Forelimb muscle (tissue), 1 donor: ENCODE measurements around the gene PSMA4. TPM values are rescaled to one million over a fixed set of nuclear protein-coding genes. Genes with fewer than 3 reads are reported as not detected.
"Not testable (repeated sequence)": the region's sequence is repeated elsewhere in the genome, so short reads cannot be mapped to it uniquely, and the experiment has no call there.

Experiments used
- DNase-seq: peaks from one replicate; pipeline ENCODE4 v3.0.0-alpha.2; 2013; ENCODE audit warnings: low read depth
- polyA plus RNA-seq: library from polyadenylated mRNA; unstranded; fragments of 120-200 nt; gene quantifications from one replicate; pipeline ENCODE4 v1.2.1, GENCODE V29; 2013; ENCODE audit not compliant: insufficient read length

Gene PSMA4
- polyA plus RNA-seq, 1 donor = 148 TPM

DNA sequence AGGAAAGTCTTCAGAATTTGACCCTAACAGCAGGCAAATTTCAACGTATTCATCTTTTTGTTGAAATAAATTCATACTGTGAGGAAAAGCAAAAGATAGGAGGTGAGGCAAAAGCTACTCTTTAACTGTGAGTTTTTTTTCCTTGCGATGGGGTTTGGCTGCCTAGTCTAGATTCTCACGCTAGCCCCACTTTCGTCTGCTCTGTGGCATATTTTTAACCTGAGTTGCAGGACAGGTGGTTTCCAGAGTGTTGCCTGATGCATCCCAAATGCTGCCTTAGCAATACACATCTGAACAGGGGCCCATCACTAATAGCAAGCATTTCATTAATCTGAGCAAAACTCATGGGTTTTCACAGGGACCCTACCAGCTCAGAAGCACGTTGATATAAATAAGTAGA, 11.7 kb downstream of the PSMA4 start:
- no peak for DNase-seq

DNA sequence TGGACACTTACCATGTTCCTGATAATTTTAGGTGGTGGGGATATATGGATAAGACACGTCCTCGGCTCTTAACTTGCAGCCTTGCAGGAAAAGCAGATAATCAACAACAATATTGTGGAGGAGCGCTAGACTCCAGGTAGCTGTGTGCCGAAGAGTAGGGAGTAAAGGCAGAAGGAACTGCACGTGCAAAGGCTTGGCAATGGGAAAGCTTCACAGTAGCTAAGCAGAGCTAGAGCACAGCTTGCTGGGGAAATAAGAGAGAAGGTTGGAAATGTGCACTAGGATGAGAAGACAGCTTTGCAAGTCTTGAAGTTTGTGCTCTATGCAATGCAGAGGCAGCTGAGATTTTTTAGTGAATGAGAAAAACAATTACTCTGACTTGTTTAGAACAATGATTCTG, 12.4 kb downstream of the PSMA4 start:
- DNase-seq = no peak

DNA sequence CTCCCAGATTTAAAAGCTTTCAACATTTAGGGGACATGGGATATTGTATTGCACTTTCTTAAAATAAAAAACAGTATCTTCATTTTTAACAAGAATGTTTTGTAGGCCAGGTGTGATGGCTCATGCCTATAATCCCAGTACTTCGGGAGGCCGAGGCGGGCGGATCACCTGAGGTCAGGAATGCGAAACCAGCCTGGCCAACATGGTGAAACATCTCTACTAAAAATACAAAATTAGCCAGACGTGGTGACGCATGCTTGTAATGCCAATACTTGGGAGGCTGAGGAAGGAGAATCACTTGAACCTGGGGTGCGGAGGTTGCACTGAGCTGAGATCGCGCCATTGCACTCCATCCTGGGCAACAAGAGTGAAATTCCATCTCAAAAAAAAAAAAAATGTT, 20.0 kb downstream of the PSMA4 start:
- DNase-seq = not testable (repeated sequence)

DNA sequence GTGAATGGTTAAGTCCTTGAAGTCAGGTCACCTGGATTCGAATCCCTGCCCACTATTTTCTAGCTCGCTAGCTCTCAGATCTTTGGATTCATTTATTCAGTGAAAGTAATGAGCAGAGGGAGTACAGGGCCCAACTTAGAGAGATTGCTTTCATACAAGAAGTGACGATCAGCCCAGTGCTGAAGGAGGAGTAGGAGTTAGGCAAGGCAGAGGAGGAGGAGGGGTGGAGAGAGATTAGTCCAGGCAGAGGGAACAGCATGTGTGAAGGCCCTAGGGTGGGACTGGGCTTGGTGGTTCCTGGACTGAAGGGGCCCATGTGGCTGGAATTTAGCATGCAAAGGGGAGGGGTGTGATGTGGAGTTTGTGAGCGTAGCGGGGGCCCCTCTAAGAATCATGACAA, 21.2 kb downstream of the PSMA4 start:
- DNase-seq = no peak

DNA sequence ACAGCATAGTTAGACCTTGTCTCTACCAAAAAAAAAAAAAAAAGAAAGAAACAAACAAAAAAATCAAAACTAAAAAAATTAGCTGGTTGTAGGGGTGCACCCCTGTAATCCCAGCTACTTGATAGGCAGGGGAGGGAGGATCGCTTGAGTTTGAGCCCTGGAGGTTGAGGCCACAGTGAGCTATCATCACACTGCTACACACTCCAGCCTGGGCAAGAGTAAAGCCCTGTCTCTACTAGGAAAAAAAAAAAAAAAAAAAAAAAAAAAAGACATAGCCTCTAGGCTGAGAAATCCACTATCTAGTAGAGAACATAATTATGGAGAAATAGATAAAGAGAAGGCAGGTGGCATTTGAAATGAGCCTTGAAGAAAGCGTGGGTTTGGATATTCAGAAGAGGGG, 22.8 kb downstream of the PSMA4 start:
- no peak for DNase-seq

DNA sequence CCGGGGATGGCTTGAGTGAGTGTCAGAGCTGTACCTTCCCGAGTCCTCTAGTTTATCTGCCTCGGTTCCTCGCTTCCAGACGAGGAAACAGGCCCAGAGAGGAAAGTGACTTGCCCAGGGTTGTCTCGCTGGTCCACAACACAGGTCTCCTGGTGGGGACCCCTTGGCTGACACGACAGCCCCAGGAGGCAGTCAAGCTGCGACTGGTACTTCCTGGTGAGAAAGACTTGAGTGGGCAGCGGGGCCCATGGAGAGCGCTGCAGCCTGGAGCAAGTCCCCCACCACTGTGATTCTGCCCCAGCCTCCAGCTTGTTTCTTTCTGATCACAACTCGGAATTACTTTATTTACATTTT, 24.5 kb downstream of the PSMA4 start:
- no peak for DNase-seq

DNA sequence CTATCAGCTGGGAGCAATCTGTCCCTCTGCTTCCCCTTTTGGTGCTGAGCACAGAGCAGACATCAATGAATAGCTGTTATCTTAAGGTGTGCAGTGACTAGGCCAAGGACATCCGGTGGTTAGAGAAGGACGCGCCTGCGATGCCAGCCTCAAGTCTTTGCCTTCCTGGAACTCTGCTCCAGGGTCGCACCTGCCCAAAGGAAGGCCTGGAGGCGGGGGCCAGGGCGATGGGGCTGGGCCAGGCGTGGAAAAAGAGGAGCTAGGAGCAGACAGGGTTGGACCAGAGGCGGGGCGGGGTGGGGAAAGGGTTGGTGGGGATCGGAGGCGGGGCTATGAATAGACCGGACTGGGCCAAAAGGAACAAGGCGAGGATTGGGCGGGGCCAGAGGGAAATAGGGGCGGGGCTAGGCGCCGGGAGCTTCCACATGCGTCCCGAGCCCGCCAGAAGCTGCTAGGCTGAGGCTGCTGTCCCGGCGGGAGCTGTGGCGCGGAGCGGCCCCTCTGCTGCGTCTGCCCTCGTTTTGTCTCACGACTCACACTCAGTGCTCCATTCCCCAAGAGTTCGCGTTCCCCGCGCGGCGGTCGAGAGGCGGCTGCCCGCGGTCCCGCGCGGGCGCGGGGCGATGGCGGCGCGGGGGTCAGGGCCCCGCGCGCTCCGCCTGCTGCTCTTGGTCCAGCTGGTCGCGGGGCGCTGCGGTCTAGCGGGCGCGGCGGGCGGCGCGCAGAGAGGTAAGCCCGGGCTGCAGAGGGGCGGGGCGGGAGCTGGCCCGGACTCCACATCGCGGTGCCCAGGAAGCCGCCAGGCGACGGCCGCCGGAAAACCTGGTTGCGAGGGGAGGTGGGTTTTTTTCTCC, 25.1 kb downstream of the PSMA4 start, which contains the start of gene CHRNA5:
Gene CHRNA5 (plus strand): TSS at position 424 of the 854 bp plus-strand sequence. CDS start 200 bp downstream, at position 624.
- peak; percentile 26 for DNase-seq

DNA sequence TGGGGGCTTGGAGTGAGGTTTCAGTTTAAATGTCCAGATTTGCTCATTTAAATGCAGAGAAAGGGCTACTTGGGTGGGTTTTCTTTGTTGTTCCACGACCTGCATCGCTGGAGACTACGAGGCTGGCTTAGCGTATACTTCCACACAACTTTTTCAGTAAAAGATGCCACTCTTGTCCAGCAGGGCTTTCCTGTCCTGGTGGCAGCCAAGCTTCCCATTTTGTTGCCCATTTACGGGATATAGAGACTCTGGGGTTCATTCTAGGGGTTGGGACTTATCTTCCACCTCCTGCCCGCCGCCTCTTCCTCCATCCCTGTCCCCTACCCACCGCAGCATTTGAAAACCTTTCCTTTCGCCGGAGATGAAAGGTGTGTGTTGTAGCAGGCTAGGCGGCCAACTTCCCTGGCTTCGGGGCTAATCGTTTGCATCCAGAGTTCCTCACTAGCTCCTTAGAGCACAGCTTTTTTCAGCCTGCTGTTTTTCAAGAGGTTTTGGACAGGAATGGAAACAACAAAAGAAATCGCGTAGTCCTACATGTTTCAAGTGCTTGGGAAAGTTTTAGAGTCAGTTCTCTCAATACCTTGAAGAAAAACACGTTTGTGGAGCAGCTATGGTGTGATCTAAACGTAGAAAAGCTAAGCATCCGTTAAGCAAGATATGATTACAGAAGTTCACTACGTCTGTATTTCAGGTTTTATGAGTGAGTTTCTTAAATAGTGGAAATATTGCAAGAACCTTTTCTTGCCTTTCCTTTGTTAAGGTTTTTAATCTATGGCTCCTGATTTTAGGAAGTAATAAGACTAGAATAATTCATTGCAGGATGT, 25.9 kb downstream of the PSMA4 start:
- DNase-seq = no peak

DNA sequence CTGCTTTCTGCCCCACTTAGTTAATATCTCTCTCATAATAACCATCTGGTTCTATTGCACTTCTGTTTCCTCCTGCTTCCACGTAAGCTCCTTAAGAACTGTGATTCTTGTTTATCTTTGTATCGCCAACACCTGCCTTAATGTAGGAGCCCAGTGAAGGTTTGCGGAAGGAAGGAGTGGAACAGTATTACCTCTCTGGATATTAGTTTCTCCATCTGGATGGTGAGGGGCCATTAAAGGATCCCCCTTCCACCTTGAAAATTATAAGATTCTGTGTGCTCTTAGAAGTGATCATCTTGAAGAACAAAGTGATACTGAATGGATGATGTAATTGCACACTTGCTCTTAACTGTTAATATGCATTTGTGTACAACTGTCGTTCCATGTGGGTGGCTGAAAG, 27.3 kb downstream of the PSMA4 start:
- DNase-seq = no peak

DNA sequence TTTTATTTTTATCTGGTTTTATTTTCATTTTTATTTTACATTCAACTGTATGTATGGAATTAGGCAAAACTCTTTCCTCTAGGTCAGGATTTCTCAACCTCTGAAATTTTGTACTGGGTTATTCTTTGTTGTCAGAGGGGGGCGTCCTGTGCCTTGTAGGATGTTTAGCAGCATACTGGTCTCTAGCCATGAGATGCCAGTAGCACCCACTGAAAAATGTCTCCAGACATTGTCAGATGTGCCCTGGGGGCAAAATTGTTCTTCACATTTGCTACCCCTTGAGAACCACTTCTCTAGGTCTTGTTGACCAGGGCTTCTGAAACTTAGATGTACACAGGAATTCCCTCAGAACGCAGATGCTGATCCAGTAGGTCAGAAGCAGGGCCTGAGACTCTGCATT, 30.5 kb downstream of the PSMA4 start:
- no peak for DNase-seq

DNA sequence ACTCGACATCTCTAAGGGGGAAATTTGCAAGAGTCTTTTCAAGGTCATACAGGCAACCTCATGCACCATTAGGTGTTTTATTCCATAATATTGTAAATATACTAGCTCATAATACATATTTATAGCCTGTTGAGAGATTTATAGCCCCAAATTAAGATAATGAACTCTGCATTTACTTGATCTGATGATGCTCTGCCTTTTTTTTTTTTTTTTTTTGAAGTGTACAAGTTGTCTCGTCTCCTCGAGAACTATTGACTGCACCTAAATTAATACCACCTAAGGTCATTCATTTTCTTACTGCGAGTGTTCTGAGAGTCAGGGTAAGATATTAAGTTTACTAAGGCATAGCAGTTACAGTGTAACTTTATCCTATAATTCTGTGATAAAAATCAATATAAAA, 31.1 kb downstream of the PSMA4 start:
- no peak for DNase-seq

DNA sequence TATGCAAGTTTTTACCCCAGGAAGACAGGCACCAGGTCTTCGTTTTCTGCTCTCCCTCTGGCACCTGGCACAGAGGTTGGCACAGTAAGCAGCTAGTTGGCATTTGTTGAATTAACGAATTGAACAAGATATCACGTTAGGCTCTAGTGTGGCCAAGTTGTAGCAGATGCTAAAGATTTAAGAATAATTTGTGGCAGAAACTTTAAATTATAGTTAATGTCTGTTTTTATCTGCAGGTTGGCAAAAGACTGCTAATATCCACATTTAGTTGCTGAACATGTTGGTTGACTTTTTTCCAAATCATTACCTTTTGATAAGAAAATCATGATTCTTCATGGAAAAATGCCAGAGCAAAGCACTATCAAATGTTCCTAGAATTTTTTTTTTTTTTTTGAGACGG, 33.2 kb downstream of the PSMA4 start:
- DNase-seq = no peak

DNA sequence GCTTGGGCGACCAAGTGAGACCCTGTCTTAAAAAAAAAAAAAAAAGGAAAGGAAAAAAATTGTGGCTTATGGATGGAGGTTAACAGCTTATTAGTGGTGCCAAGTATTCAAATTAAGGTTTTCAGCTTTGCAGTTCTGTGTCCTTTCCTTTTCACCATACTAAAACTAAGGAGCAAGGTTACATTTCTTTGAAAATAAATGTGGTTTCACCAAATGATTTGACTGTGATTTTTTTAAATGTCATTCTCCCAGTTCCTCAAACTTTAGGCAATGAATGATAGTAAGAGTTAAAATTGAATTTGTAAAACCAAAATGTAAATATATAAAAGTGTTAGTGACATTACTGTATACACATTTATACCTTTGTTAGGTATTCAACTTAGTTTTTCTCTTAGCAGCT, 34.7 kb downstream of the PSMA4 start:
- no peak for DNase-seq

DNA sequence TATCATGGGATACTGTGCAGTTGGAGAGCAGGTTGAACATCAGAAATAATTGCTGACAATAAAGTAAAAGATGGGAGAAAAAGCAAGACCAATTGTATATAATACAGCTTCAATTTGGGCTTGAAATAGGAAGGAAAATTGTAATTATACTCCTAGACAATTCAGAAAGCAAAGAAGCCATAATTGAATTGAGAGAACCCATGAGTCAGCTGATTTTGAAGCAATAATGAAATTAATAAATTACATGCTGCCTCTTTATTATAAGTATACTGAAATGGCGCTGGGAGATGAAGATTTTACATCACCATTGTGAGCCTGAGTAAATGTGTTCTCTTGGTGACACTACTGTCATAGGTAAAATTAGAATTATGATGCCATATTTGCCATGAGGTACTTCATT, 57.3 kb downstream of the PSMA4 start:
- no peak for DNase-seq

DNA sequence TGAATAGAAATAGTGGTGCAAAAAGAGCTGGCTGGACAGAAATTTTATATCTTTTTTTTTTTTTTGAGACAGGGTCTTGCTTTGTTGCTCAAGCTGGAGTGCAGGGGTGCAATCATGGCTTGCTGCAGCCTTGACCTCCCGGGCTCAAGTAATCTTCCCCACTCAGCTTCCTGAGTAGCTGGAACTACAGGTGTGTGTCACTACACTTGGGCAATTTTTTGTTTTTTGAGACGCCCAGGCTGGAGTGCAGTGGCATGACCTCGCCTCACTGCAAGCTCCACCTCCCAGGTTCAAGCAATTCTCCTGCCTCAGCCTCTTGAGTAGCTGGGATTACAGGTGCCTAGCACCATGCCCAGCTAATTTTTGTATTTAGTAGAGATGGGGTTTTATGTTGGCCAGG, 58.1 kb downstream of the PSMA4 start:
- no peak for DNase-seq

DNA sequence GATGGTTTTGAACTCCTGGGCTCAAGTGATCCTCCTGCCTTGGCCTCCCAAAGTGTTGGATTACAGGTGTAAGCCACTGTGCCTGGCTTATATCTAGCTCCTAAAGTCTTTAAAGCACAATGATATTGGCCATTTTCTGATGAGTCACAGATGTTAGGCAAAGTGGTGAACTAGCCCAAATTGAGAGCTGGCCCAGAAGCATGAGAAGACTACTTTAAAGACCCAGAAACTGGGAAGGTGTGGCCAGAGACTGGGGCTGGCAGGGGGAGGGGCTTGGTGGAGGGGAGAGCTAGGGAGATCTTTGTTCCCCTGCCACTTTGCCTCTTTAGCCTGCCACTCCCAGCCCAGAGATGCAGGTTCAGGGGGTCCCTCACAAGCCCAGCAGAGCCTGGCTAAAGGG, 58.9 kb downstream of the PSMA4 start:
- DNase-seq = no peak

Other genes with a start within 250 kb of the PSMA4 start
- gene SKIC8, start 240.8 kb upstream of the PSMA4 start, polyA plus RNA-seq = 55.7 TPM
- 29.2 TPM for gene CRABP1, start 200.1 kb upstream of the PSMA4 start, polyA plus RNA-seq
- 41.7 TPM for gene IREB2, start 102.2 kb upstream of the PSMA4 start, polyA plus RNA-seq
- gene HYKK, start 32.9 kb upstream of the PSMA4 start, polyA plus RNA-seq = 1.8 TPM
- 0.76 TPM for gene CHRNA5, start 25.1 kb downstream of the PSMA4 start, polyA plus RNA-seq
- 0.29 TPM for gene CHRNA3, start 80.6 kb downstream of the PSMA4 start, polyA plus RNA-seq
- gene CHRNB4, start 100.8 kb downstream of the PSMA4 start, polyA plus RNA-seq = 0.18 TPM